Fibroblast of lung (primary cell): ENCODE measurements around the gene DCAF6.

Experiments used
- EZH2 ChIP-seq: IDR thresholded peaks from 2 replicates; pipeline ENCODE4 v1.5.1; 2012; ENCODE audit warnings: low read length, control low read depth, mild to moderate bottlenecking; ENCODE audit errors: missing control alignments
- TF ChIP-seq, protein P1 (sequence below), 2 donors: IDR thresholded peaks in 1 of 2; conservative IDR thresholded peaks in 1 of 2; 1 replicate in 1 of 2; 2 replicates in 1 of 2; pipeline ENCODE4 v1.5.1; 2011 to 2012; ENCODE audit warnings: low read length in 2 of 2, control low read depth in 1 of 2, inconsistent platforms in 1 of 2, low read depth in 1 of 2, mild to moderate bottlenecking in 1 of 2

DNA sequence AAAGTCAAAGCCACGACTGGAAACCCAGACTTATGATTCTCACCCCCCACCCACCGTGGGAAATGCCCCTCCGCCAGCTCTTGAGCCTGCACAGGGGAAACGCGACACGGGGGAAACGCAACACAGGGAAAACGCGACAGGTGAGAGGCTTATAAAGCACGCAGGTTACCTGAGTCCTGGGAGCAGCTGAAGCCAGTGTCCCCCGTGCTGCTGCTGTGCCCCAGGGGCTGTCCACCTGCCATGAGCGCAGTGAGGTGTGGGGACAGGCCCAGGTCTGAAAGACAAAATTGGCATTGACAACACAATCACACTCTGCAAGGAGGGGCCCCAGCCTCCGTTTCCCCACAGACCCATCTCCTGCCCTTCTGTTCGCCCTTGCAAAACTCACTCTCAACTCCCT lies 153.9 kb downstream of the DCAF6 start:
- TF ChIP-seq, protein P1, sequence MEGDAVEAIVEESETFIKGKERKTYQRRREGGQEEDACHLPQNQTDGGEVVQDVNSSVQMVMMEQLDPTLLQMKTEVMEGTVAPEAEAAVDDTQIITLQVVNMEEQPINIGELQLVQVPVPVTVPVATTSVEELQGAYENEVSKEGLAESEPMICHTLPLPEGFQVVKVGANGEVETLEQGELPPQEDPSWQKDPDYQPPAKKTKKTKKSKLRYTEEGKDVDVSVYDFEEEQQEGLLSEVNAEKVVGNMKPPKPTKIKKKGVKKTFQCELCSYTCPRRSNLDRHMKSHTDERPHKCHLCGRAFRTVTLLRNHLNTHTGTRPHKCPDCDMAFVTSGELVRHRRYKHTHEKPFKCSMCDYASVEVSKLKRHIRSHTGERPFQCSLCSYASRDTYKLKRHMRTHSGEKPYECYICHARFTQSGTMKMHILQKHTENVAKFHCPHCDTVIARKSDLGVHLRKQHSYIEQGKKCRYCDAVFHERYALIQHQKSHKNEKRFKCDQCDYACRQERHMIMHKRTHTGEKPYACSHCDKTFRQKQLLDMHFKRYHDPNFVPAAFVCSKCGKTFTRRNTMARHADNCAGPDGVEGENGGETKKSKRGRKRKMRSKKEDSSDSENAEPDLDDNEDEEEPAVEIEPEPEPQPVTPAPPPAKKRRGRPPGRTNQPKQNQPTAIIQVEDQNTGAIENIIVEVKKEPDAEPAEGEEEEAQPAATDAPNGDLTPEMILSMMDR (conservative IDR thresholded peaks at IDR 0.05 in 1 of 2, IDR thresholded peaks at IDR 0.05 in 1 of 2; ENCODE audit: low read depth in 1 of 2, low read length in 2 of 2), result no peak
- TF ChIP-seq EZH2, result no peak
